HG03520 (cell line): ENCODE measurements around the gene FUT2.
"Not testable (repeated sequence)": the region's sequence is repeated elsewhere in the genome, so short reads cannot be mapped to it uniquely, and the experiment has no call there.

Experiments
- ATAC-seq: cut with Tn5 transposase; IDR thresholded peaks from one replicate; pipeline ENCODE4 v1.9.1; 2021; ENCODE audit warnings: mild to moderate bottlenecking, moderate library complexity; ENCODE audit not compliant: unreplicated experiment

Gene FUT2

GRCh38 chr19:48670699-48671445, 24.9 kb upstream of the FUT2 start:
- ATAC-seq = no peak

DNA sequence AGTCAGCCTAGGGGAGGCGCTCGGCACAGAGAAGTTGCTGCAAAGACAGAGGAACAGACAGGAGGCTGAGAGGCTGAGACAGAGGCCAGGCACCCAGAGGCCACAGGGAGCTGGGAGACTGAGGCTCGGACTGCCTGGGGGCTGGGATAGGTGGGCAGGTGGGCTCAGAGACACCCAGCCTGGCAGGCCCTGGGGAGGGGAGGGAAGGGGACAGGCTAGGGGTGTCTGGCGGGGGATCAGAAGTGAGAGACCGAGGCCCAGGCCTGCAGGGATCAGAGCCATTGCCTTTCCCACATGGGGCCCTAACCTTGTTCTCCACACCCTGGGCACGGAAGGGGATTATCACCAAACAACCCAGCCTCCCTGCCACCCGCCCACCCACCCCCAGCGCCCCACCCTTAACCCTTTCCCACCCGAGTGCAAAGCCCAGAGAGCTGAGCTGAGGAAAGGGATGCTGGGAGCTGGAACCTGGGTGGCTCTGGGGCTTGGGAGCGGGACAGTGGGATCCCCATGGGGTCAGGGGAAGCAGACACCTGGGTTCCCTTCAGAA, 24.2 kb upstream of the FUT2 start:
- no peak for ATAC-seq

GRCh38 chr19:48672994-48673393, 22.8 kb upstream of the FUT2 start, which contains the start of gene NTN5:
TSS of gene NTN5 (minus strand) at chr19:48673017. CDS start at chr19:48670986, 2,031 bp downstream.
- ATAC-seq = no peak

- no peak for ATAC-seq
Observed at GRCh38 chr19:48673436-48674100, 22.2 kb upstream of the FUT2 start.

DNA sequence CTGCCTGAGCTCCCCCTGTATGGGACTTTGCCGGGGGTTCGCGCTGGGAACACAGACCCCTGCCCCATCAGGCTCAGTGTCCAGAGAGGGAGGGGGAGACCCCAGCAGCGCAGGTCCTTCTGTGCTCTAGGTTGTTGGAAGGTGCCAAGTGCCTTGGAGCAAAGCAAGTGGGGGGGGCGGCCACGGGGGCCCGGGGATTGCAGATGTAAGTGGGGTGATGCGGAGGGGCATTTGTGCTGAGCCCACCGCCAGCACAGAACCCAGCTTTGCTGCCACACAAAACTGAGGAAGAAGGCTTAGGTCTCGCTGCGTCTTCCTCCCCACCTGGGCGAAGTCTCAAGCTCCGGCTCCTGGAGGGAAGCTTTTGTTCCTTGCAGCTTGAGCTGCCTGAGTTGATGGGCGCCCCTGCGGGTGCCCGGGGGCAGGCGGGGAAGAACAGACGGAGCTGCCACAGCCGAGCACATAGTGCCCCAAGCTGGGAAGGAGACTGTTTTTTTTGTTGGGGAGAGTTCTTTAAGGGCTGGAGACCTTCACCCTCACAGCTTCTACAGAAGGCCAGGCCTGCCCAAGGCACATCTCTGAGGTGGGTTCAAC, 21.5 kb upstream of the FUT2 start:
- ATAC-seq = no peak

- ATAC-seq = no peak
Observed at GRCh38 chr19:48674921-48675824, 20.6 kb upstream of the FUT2 start.

DNA sequence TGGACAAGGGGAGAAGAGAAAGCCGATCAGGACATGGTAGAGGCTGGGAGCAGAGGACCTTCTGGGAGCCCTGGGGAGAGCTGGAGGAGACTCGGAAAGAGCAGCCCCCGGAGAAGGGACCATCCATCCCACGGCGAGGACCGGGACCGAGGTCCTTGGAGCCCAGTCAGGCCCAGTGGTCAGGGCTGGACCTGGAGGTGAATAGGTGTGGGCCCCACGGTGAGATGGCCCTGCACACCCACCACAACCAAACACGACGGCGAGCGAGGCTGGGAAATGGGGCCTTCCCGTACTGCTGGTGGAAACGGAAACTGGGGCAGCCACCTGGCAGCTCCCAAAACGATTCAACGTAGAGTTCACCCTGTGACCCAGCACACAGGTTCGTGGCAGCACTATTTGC, 19.3 kb upstream of the FUT2 start:
- no peak for ATAC-seq

DNA sequence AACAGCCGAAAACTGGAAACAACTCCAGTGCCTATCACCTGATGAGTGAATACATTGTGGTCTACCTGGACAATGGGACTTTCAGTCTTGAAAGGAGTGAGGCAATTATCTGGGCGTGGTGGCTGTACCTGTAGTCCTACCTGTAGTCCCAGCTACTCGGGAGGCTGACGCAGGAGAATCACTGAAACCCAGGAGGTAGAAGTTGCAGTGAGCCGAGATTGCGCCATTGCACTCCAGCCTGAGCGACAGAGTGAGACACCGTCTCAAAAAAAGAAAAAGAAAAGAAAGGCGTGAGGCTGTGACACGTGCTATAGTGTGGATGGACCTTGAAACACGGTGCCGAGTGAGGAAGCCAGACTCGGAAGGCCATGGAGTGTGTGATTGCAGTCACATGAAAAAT, 18.9 kb upstream of the FUT2 start:
- no peak for ATAC-seq

- ATAC-seq = no peak
Observed at GRCh38 chr19:48678201-48678600, 17.6 kb upstream of the FUT2 start.

GRCh38 chr19:48680006-48680405, 15.8 kb upstream of the FUT2 start:
- not testable (repeated sequence) for ATAC-seq

GRCh38 chr19:48680436-48681126, 15.2 kb upstream of the FUT2 start:
- ATAC-seq = no peak

GRCh38 chr19:48681127-48681470, 14.7 kb upstream of the FUT2 start:
- no peak for ATAC-seq

DNA sequence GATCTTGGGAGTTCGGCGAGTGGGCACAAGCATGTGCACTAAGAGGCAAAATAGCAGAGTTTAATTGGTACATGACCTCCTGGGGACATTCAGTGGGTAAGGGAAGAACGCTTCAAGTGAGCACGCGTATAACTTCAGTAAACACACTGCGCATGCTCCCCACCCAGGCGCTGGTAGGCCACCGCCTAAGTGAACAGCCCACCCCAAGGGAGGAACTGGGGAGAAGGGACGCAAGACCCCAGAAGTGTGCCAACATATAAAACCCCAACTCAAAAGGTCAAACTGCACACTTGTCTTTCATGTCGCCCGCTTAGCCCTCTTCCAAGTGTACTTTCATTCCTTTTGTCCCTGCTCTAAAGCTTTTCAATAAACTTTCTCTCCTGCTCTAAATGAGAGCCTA, 12.4 kb upstream of the FUT2 start:
- no peak for ATAC-seq

GRCh38 chr19:48685583-48685982, 10.2 kb upstream of the FUT2 start:
- no peak for ATAC-seq

DNA sequence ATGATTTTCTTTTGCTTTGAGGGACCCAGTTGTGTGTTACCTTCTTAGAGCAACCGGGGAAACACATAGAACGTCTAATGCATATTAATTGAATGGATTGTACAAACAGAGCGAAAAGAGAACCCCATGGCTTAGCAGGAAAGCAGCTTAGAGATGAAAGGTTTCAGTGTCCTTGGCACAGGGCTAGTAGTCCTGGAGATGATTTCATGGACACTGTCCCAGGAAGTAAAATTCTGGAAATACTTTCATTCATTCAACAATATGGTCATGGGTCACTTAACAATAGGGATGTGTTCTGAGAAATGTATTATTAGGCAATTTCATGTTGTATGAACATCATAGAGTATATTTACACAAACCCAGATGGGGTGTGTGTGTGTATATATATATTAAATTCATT, 9.7 kb upstream of the FUT2 start:
- no peak for ATAC-seq

DNA sequence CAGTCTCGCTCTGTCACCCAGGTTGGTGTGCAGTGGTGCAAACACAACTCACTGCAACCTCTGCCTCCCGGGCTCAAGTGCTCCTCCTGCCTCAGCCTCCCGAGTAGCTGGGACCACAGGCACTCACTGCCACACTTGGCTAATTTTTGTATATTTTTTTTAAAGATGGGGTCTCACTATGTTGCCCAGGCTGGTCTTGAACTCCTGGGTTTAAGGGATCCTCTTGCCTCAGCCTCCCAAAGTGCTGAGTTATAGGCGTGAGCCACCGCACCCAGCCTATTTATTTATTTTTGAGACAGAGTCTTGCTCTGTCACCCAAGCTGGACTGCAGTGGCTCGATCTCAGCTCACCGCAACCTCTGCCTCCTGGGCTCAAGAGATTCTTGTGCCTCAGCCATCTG, 9.1 kb upstream of the FUT2 start:
- not testable (repeated sequence) for ATAC-seq

GRCh38 chr19:48687776-48688175, 8.0 kb upstream of the FUT2 start:
- ATAC-seq = no peak

DNA sequence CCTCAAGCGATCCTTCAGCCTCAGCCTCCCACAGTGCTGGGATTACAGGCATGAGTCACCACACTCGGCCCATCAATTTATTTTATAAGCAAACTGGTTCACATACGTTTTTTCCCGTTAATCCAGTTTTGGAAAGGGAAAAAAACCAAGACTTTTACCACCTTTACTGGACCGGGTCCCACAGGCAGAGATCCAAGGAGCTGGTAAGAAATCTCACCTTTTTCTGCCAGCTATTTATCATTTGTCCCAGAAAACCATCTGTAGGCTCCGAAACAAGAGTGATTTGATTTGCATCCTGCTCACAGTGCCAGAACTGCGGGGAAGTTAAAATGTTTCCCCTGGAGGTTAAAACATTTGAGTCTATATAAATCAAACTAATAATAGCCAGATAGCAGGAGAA, 6.3 kb upstream of the FUT2 start:
- ATAC-seq = no peak

DNA sequence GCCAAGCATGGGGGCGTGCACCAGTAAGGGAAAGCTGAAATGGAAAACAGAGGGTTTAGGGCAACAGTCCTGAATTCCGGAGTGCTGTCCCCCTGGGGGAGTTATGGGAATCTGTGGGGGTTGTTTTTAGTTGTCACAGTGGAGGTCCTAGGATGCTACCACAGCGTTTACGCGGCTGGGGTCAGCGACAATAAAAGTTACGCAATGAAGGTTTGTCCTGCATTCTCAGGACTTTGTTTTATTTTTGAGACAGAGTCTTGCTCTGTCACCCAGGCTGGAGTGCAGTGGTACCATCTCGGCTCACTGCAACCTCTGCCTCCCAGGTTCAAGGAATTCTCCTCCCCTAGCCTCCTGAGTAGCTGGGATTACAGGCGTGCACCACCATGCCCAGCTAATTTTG, 2.1 kb upstream of the FUT2 start:
- ATAC-seq = not testable (repeated sequence)

GRCh38 chr19:48696353-48697010, 711 bp downstream of the FUT2 start:
- no peak for ATAC-seq
